ENCODE results near the gene TAS2R40.

DNA sequence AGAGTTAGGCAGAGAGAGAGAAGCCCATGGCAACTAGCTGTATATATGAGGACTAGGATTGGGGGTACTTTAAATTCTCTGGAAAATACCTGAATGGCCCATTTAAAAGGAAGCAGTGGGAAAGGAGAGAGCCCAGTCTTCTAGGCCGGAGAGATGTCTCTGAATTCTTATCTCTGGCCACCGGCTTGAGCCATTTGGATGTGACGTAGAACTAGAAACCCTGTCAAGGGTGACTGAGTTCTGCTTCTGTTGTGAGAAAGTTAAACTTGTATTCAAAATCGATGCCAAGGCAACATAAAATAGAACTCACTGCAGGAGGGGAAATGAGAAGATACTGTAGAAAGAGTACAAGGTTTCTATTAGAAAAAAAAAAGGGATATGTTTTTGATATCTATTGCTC, 35.1 kb downstream of the TAS2R40 start:
- TF ChIP-seq, protein P1, sequence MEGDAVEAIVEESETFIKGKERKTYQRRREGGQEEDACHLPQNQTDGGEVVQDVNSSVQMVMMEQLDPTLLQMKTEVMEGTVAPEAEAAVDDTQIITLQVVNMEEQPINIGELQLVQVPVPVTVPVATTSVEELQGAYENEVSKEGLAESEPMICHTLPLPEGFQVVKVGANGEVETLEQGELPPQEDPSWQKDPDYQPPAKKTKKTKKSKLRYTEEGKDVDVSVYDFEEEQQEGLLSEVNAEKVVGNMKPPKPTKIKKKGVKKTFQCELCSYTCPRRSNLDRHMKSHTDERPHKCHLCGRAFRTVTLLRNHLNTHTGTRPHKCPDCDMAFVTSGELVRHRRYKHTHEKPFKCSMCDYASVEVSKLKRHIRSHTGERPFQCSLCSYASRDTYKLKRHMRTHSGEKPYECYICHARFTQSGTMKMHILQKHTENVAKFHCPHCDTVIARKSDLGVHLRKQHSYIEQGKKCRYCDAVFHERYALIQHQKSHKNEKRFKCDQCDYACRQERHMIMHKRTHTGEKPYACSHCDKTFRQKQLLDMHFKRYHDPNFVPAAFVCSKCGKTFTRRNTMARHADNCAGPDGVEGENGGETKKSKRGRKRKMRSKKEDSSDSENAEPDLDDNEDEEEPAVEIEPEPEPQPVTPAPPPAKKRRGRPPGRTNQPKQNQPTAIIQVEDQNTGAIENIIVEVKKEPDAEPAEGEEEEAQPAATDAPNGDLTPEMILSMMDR (IDR thresholded peaks at IDR 0.05; ENCODE audit: extremely low read depth in 1 of 2, insufficient read depth in 1 of 2, low read depth in 1 of 2, low read length in 2 of 2): no peak
- TF ChIP-seq EZH2 (IDR thresholded peaks at IDR 0.05; ENCODE audit: borderline replicate concordance, low read depth, low read length, severe bottlenecking) (no peak), POLR2AphosphoS5 (IDR thresholded peaks at IDR 0.05; ENCODE audit: insufficient read depth, low read depth, low read length) (no peak), FOS (IDR thresholded peaks at IDR 0.05; ENCODE audit: borderline replicate concordance, insufficient read depth, low read length) (no peak), POLR2A (IDR thresholded peaks at IDR 0.05; ENCODE audit: low read depth, low read length) (no peak), MYC (IDR thresholded peaks at IDR 0.05; ENCODE audit: low read depth, low read length) (no peak), JUN (IDR thresholded peaks at IDR 0.05; ENCODE audit: borderline replicate concordance, insufficient read depth, insufficient read length, low read depth) (no peak)
- TF ChIP-seq, protein P2, sequence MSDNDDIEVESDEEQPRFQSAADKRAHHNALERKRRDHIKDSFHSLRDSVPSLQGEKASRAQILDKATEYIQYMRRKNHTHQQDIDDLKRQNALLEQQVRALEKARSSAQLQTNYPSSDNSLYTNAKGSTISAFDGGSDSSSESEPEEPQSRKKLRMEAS (IDR thresholded peaks at IDR 0.05; ENCODE audit: insufficient read depth, insufficient read length): no peak

Data from endothelial cell of umbilical vein (primary cell).